ENCODE measurements around the gene LEKR1.

DNA sequence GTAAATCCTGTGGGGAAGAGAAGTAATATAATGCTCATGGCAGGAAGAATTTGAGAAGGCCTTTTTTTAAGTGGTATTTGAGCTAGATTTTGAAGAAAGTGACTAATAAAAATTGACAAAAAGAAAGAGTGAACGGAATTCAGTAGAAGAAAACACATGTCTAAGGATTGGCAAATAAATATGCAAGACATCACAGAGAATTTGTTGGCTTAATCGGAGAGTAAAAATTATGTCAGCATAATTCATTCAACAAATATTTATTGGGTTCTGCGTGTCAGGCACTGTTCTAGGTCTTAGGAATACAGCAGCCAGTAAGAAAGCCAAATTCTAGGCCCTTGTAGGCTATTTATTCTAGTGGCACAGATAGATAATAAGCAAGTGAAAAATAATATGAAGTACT lies 33.6 kb upstream of the LEKR1 start:
- TF ChIP-seq, protein P1, sequence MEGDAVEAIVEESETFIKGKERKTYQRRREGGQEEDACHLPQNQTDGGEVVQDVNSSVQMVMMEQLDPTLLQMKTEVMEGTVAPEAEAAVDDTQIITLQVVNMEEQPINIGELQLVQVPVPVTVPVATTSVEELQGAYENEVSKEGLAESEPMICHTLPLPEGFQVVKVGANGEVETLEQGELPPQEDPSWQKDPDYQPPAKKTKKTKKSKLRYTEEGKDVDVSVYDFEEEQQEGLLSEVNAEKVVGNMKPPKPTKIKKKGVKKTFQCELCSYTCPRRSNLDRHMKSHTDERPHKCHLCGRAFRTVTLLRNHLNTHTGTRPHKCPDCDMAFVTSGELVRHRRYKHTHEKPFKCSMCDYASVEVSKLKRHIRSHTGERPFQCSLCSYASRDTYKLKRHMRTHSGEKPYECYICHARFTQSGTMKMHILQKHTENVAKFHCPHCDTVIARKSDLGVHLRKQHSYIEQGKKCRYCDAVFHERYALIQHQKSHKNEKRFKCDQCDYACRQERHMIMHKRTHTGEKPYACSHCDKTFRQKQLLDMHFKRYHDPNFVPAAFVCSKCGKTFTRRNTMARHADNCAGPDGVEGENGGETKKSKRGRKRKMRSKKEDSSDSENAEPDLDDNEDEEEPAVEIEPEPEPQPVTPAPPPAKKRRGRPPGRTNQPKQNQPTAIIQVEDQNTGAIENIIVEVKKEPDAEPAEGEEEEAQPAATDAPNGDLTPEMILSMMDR (IDR thresholded peaks at IDR 0.05; ENCODE audit: low read length) = no peak
- TF ChIP-seq EZH2 (optimal IDR thresholded peaks at IDR 0.05; ENCODE audit: low read depth, low read length) (no peak), EZH2phosphoT487 (IDR thresholded peaks at IDR 0.05; ENCODE audit: low read length) (no peak)
